ENCODE results near the gene CNTN3.

The CNTN3 gene

GRCh38 chr3:74607803-74608202, 6.7 kb downstream of the CNTN3 start:
- no peak for DNase-seq

- no peak for DNase-seq
Measured at GRCh38 chr3:74606996-74607395, 7.5 kb downstream of the CNTN3 start.

- no peak for DNase-seq
Measured at GRCh38 chr3:74605437-74605836, 9.0 kb downstream of the CNTN3 start.

GRCh38 chr3:74603292-74603691, 11.2 kb downstream of the CNTN3 start:
- no peak for DNase-seq

- no peak for DNase-seq
Measured at GRCh38 chr3:74602471-74602870, 12.0 kb downstream of the CNTN3 start.

GRCh38 chr3:74601793-74602192, 12.7 kb downstream of the CNTN3 start:
- no peak for DNase-seq

GRCh38 chr3:74599564-74599963, 14.9 kb downstream of the CNTN3 start:
- DNase-seq, result no peak

- no peak for DNase-seq
Measured at GRCh38 chr3:74593152-74593551, 21.3 kb downstream of the CNTN3 start.

- DNase-seq, result no peak
Measured at GRCh38 chr3:74592359-74592758, 22.1 kb downstream of the CNTN3 start.

- DNase-seq, result no peak
Measured at GRCh38 chr3:74591946-74592345, 22.5 kb downstream of the CNTN3 start.

GRCh38 chr3:74591342-74591741, 23.1 kb downstream of the CNTN3 start:
- DNase-seq, result no peak

GRCh38 chr3:74590620-74591262, 23.7 kb downstream of the CNTN3 start:
- no peak for DNase-seq

GRCh38 chr3:74584782-74585181, 29.7 kb downstream of the CNTN3 start:
- DNase-seq, result no peak

GRCh38 chr3:74582982-74583381, 31.5 kb downstream of the CNTN3 start:
- no peak for DNase-seq

GRCh38 chr3:74575857-74576256, 38.6 kb downstream of the CNTN3 start:
- DNase-seq, result no peak

GRCh38 chr3:74571118-74571517, 43.3 kb downstream of the CNTN3 start:
- no peak for DNase-seq

Data from T-helper 2 cell (primary cell).